GM12872 (cell line): ENCODE results near the gene TRIM8.

Experiments
- TF ChIP-seq, protein P1 (sequence below): IDR thresholded peaks from 3 replicates; pipeline ENCODE4 v1.5.1; 2011; ENCODE audit warnings: low read depth, mild to moderate bottlenecking, low read length, moderate library complexity; ENCODE audit not compliant: insufficient read depth

The TRIM8 gene

DNA sequence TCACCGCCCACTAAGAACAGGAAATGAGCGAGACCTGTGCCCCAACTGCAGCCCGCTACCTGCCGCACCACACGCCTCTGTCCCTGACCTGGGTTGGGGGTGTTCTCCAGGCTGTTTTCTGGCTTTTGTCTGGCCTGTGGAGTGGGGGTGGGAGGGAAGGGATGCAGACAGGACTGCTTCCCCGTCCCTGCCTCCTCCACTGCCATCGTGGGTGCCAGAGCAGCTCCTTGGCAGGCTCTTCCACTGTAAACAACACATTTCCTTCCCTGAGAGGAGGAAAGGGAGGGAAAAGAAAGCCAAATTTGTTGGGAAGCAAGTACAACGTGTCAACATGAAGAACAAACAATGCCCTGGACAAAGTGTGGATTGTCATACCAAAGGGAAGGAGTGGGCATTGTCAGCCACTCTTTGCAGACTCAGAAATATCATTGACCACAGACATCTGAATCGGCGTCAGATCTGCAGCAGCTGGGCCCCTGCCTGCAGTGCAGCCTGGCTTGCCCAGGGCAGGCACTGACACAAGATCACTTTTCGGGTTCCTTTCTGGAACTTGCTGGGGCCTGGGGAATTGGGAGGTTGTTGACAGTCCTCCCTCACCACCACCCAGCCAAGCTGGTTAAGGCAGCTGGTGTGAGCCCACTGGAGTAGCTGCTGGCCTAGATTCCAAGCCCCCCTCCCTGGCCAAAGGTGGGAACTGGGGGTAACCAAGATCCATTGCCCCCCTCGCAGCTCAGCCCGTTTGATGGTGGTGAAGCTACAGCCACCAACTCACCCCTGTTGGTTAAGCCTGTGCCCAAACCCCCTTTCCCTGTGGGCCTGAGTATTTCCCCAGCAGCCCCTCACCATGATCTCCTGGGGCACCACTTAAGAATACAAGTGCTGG lies 22.6 kb upstream of the TRIM8 start:
- TF ChIP-seq, protein P1, sequence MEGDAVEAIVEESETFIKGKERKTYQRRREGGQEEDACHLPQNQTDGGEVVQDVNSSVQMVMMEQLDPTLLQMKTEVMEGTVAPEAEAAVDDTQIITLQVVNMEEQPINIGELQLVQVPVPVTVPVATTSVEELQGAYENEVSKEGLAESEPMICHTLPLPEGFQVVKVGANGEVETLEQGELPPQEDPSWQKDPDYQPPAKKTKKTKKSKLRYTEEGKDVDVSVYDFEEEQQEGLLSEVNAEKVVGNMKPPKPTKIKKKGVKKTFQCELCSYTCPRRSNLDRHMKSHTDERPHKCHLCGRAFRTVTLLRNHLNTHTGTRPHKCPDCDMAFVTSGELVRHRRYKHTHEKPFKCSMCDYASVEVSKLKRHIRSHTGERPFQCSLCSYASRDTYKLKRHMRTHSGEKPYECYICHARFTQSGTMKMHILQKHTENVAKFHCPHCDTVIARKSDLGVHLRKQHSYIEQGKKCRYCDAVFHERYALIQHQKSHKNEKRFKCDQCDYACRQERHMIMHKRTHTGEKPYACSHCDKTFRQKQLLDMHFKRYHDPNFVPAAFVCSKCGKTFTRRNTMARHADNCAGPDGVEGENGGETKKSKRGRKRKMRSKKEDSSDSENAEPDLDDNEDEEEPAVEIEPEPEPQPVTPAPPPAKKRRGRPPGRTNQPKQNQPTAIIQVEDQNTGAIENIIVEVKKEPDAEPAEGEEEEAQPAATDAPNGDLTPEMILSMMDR: no peak

DNA sequence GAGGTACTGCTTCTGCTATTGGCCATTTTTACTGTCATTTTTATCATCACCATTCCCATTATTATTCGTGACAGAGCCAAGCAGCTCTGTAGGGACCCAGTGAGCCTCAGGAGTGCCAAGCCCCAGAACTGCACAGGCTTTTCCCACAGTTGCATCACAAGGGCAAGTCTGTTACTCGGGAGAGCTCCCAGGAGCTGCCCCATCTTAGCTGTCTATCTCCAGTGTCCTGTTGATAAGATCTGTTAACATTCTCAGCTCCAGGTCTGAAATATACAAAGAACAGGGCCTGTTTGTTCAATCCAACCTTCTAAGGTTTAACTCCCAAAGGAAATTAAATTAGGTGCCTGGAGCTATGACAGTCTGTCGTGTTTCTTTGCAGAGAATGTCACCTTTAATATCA lies 20.2 kb upstream of the TRIM8 start:
- TF ChIP-seq, protein P1: no peak

DNA sequence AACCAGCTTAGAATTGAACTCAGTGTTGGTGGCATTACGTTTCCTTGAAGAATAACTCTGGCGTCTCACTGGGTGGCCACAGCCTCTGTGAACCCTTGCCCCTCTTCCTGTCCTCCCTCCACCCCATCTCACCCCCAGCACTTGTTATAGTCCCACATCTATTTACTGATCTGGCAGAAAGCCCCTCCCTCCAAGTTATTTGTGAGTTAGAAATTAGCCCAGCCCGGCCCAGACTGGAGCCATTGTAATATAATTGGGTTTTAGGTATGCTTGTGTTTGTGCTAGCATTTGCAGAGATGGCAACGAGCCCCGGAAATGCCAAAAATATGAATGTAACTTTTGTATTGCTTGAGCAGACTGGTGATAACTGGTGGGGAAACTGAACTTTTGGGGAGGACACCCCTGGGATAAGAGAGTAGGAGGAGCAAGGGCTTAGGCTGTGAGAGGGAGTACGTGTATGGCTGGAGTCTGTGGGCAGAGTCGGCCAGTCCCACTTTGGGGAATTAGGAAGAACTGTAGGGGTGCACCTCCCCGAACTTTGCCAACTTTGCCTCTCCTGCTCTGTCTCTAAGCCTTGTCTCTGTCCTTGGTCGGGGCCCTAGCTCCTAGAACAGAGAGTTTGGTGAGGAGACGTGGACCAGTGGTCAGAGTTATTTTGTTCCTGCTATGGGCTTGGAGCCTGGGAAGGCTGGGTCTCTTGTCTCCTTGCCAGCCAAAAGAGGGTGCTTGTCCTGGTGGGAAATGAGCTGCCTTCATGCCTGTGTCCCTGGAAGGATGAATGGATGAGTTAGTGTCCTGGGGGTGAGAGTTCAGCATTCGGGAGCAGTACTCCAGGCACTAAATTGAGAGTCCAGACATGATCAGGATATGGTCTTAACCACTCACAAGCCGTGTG lies 19.3 kb upstream of the TRIM8 start:
- TF ChIP-seq, protein P1: no peak

DNA sequence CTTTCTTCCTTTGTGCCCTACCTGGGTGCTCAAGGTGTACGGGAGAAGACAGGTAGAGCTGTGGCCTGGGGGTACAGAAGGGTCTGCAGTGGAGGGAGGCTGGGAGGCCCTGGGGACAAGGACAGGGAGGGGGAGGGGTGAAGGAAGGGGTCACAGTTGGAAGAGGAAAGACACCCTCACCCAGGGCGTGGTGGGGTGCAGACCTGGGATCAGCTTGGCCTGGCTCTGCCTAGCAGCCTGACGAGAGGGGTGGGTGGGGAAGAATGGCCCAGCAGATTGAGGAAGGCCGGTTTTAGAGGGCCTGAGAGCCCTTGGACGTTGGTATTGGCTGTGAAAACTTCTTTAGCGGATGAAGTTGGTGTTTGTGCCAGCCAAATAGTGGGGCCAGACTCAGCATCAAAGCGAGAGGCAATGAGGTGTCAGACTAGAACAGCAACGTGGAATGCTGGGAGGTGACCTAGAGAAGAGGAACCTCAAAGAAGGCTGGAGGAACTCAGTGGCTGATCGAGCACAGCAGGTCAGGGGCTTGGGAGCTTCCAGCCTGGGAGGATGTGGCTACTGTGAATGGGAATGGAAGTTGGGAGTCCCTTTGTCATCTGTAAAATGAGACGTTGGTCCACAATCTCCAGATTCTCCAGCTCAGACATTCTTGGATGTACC lies 18.1 kb upstream of the TRIM8 start:
- TF ChIP-seq, protein P1: no peak

DNA sequence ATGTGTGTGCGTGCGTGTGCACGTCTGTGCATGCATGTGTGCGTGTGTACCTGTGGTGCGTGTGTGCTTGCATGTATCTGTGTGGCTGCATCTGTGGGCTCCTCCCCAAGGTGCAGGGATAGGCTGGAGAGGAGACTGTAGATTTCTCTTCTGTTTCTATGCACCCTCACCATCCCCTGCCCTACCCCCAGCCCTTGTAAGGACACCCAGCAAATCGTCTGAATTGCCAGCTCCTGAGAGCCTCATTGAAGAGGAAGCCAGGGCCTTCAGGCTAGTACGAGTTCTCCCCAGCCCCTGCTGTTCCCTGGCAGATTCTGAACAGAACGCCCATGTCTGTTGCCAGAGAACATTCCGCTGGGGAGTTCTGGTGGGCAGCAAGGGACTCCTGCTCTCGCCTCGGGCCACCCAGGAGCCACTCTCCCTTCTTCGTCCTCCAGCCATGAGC lies 17.0 kb upstream of the TRIM8 start:
- TF ChIP-seq, protein P1: no peak

DNA sequence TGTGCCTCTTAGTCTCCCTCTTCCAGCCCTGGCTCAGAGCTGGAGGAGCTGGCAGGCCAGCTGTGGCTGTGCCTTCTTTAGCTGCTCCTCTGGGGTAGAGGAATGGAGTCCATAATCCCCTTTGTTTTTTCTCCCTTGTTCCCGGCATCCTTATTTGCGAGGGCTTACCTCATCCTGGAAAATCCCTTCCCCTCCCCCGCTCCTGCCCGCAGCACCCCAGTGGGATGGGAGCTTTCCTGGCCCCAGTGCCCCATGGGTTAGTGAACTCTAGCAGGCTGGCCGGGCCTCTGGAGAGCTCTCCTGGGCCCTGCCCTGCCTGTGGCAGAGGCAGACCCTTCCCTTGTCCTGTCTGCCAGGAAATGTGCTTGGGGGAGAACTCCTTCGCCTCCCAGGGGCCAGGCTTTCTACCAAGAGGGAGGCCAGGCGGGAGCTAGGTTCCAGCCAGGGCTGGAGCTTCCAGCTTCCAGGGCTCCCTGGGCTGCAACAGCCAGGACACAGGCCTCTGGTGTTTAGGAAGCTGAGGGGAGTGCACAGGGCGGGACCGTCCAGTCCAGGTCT lies 16.5 kb upstream of the TRIM8 start:
- TF ChIP-seq, protein P1: no peak
